Smooth muscle cell (in vitro differentiated cells): Measurements from ENCODE around the gene HIVEP1. TPM values are rescaled to one million over a fixed set of nuclear protein-coding genes. Genes with fewer than 3 reads are reported as not detected.
A peak's percentile ranks its signal among the peaks of the same experiment; 100 is the strongest.

Experiments
- DNase-seq: peaks from one replicate; lab custom pipeline; 2025; ENCODE audit not compliant: unreplicated experiment; lab: John Stamatoyannopoulos, UW
- H2AFZ ChIP-seq: fragments of 200-600 bp; sonication (generic); 2 replicates; pipeline ENCODE4 v1.6.0; 2016; ENCODE audit warnings: antibody characterized with exemption, low read depth, mild to moderate bottlenecking
- H3F3A ChIP-seq: fragments of 200-600 bp; sonication (generic); 2 replicates; pipeline ENCODE4 v1.6.0; 2017; ENCODE audit warnings: antibody characterized with exemption, low read depth
- H3K27ac ChIP-seq: fragments of 200-600 bp; sonication (generic); 2 replicates; pipeline ENCODE4 v1.5.1; 2016; ENCODE audit warnings: low read depth, mild to moderate bottlenecking
- H3K27me3 ChIP-seq: fragments of 200-600 bp; sonication (generic); 2 replicates; pipeline ENCODE4 v1.6.1; 2016; ENCODE audit warnings: low read depth, mild to moderate bottlenecking
- H3K36me3 ChIP-seq: fragments of 200-600 bp; sonication (generic); 2 replicates; pipeline ENCODE4 v1.5.1; 2016; ENCODE audit warnings: low read depth
- H3K4me1 ChIP-seq: fragments of 200-600 bp; sonication (generic); 2 replicates; pipeline ENCODE4 v1.5.1; 2016; ENCODE audit warnings: low read depth
- H3K4me2 ChIP-seq: fragments of 200-600 bp; sonication (generic); 2 replicates; pipeline ENCODE4 v1.6.0; 2016; ENCODE audit warnings: mild to moderate bottlenecking
- H3K4me3 ChIP-seq: fragments of 200-600 bp; sonication (generic); 2 replicates; pipeline ENCODE4 v1.5.1; 2016; ENCODE audit warnings: mild to moderate bottlenecking
- H3K79me2 ChIP-seq: fragments of 200-600 bp; sonication (generic); 2 replicates; pipeline ENCODE4 v1.6.0; 2016; ENCODE audit warnings: low read depth, mild to moderate bottlenecking
- H3K9ac ChIP-seq: fragments of 200-600 bp; sonication (generic); 2 replicates; pipeline ENCODE4 v1.6.0; 2016; ENCODE audit warnings: low read depth
- H3K9me3 ChIP-seq: fragments of 200-600 bp; sonication (generic); replicated peaks from 2 replicates; pipeline ENCODE4 v1.5.1; 2016; ENCODE audit warnings: low read depth
- H4K20me1 ChIP-seq: fragments of 200-600 bp; sonication (generic); 2 replicates; pipeline ENCODE4 v1.6.0; 2016; ENCODE audit warnings: low read depth
- CTCF ChIP-seq: fragments of 200-600 bp; sonication (generic); IDR thresholded peaks from 2 replicates; pipeline ENCODE4 v1.5.1; 2017; ENCODE audit warnings: borderline replicate concordance, mild to moderate bottlenecking, antibody characterized with exemption; ENCODE audit not compliant: insufficient read depth, poor library complexity, severe bottlenecking
- WGBS: methylation state at CpG from one replicate; pipeline ENCODE4 v1.1.7; 2016; ENCODE audit warnings: low lambda C conversion rate; 5-methylcytosine and 5-hydroxymethylcytosine counted together
- polyA plus RNA-seq: library from polyadenylated mRNA; unstranded; fragments of >200 nt; fragmentation: Nextera tagmentation; extraction: Ambion mirVana; gene quantifications from 2 replicates; pipeline ENCODE4 v1.2.1, GENCODE V29; 2016
- total RNA-seq: library from RNA; depleted of rRNA; stranded (reverse); fragments of >200 nt; gene quantifications from 2 replicates; pipeline ENCODE4 v1.2.3, GENCODE V29; 2014

HIVEP1 gene
- total and polyA plus RNA-seq, 2 experiments from 2014 or later: 6.8 to 58.8 TPM

DNA sequence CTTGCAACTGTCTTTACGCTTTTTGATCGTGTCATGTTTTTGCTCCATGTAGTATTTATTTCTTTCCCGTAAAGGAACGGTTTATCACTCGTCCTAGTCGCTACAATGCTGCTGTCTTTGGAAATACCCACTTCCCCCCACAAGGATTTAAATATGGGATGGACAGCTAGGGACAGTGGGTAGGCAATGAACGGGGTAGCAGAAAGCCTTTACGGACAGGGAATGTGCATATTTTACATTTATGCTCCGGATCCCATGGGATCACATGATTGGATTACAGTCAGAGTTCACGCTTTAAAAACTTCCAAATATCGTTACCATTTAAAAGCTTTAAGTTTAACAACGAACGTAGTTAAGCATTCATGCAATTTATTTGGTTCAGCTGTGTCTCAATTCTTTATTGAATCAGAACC, 1.2 kb downstream of the HIVEP1 start:
- peak overlapping the region; percentile 100 for H3K27ac ChIP-seq
- no peak for TF ChIP-seq CTCF
- peak overlapping the region; percentile 95 for H3K9ac ChIP-seq
- peaks cover 47% of the 10 kb centered on the region for H3K79me2 ChIP-seq
- peak overlapping the region; percentile 52 for H2AFZ ChIP-seq
- H3K27me3 ChIP-seq: no peaks in the 10 kb centered on the region
- no peaks in the 10 kb centered on the region for H3K9me3 ChIP-seq
- H3K36me3 ChIP-seq: peaks cover 9% of the 10 kb centered on the region
- H3K4me2 ChIP-seq: peak overlapping the region; percentile 94
- H3K4me3 ChIP-seq: peak overlapping the region; percentile 88
- H3K4me1 ChIP-seq: peaks cover 24% of the 10 kb centered on the region
- no peak for DNase-seq
- H3F3A ChIP-seq: peaks cover 15% of the 10 kb centered on the region
- H4K20me1 ChIP-seq: peaks cover 8% of the 10 kb centered on the region
- 2% methylated on average over 13 of the region's 13 CpGs for WGBS

DNA sequence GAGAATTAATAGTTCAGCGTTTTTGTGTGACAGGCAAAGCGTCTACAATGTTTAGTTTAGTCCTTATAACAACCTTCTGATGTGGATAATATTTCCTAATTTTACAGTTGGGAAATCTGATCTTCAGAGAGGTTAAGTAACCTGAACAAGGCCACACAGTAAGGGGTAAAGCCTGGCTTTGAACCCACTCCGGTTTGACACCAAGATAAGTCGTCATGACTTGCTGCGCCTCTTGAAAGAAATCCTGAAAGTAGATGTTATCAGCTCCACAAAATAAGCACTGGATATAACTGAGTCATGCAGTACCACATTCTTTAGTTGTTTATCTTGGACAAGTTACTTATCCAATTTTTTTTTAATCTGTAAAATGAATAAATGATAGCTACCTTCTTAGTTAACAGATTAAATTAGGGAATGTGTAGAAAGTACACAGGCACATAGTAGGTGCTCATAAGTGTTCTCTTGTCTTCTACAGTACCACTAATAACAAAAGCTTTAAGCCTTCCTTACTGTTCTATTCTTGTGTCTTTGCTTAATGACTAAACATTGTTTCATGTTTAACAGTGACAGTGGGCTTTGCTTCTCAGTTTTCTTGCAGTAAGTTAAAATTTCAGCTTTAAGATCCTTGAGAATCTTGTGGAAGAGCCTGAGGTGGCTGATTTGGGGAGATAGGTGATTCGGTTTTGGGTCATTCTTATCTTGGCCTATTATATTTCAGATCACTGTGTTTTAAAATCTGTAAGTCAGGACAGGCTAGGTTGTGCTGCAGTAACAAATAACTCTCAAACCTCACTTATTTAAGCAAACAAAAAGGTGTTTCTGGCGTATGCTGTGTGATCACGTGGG, 2.1 kb downstream of the HIVEP1 start:
- peaks cover 56% of the 10 kb centered on the region for H3K79me2 ChIP-seq
- H3K4me1 ChIP-seq: peaks cover 23% of the 10 kb centered on the region
- TF ChIP-seq CTCF: no peak
- peaks cover 9% of the 10 kb centered on the region for H3K36me3 ChIP-seq
- peaks cover 15% of the 10 kb centered on the region for H4K20me1 ChIP-seq
- H3F3A ChIP-seq: peaks cover 15% of the 10 kb centered on the region
- H2AFZ ChIP-seq: no peak overlapping the region
- 41% methylated on average over 8 of the region's 8 CpGs for WGBS
- H3K9me3 ChIP-seq: no peaks in the 10 kb centered on the region
- H3K9ac ChIP-seq: peak overlapping the region; percentile 95
- no peak for DNase-seq
- H3K27ac ChIP-seq: peak overlapping the region; percentile 100
- peak overlapping the region; percentile 94 for H3K4me2 ChIP-seq
- H3K27me3 ChIP-seq: no peaks in the 10 kb centered on the region
- peak overlapping the region; percentile 88 for H3K4me3 ChIP-seq

GRCh38 chr6:12014873-12015149, 2.7 kb downstream of the HIVEP1 start:
- Histone ChIP-seq H3K79me2 (peaks cover 58% of the 10 kb centered on the region), H3K4me2 (no peak overlapping the region), H3K9ac (no peak overlapping the region), H3K36me3 (peaks cover 9% of the 10 kb centered on the region), H3K4me1 (peaks cover 17% of the 10 kb centered on the region), H2AFZ (no peak overlapping the region), H3K27ac (peak overlapping the region; percentile 100), H3K4me3 (no peak overlapping the region), H3K9me3 (no peaks in the 10 kb centered on the region), H3F3A (peaks cover 14% of the 10 kb centered on the region), H3K27me3 (no peaks in the 10 kb centered on the region), H4K20me1 (peaks cover 21% of the 10 kb centered on the region)
- WGBS: 39% methylated on average over 3 of the region's 3 CpGs
- TF ChIP-seq CTCF: no peak
- no peak for DNase-seq

- Histone ChIP-seq H3F3A (peaks cover 7% of the 10 kb centered on the region), H2AFZ (no peak overlapping the region), H3K4me2 (no peak overlapping the region), H4K20me1 (peaks cover 28% of the 10 kb centered on the region), H3K36me3 (peaks cover 9% of the 10 kb centered on the region), H3K27me3 (no peaks in the 10 kb centered on the region), H3K79me2 (peaks cover 79% of the 10 kb centered on the region), H3K4me3 (no peak overlapping the region), H3K27ac (no peak overlapping the region), H3K9me3 (no peaks in the 10 kb centered on the region), H3K9ac (no peak overlapping the region), H3K4me1 (peaks cover 12% of the 10 kb centered on the region)
- WGBS: 98% methylated on average over 10 of the region's 10 CpGs
- TF ChIP-seq CTCF: no peak
- no peak for DNase-seq
Measured at GRCh38 chr6:12017263-12017662, 5.2 kb downstream of the HIVEP1 start.
